ENCODE results near the gene CPLX3. TPM values are rescaled to one million over a fixed set of nuclear protein-coding genes. Genes with fewer than 3 reads are reported as not detected.

CPLX3 gene
- total and polyA plus RNA-seq, 7 experiments from 2014 or later = 0.27 to 0.60 TPM; not detected in 5

GRCh38 chr15:74845581-74845980 is 19.2 kb downstream of the CPLX3 start:
- peaks cover 40 to 50% of the 10 kb centered on the region in 2 donors for H3K4me1 ChIP-seq (ENCODE audit: control insufficient read depth in 2 of 2, insufficient read depth in 2 of 2, low read length in 2 of 2)
- peak overlapping the region; percentile 51 to 95 (median 80) for H3K4me3 Mint-ChIP-seq
- H3K36me3 Mint-ChIP-seq = peaks cover 5 to 40% (median 17%) of the 10 kb centered on the region in 5 donors
- POLR2A ChIA-PET = interaction anchor here (0.7 to 4.4 kb wide), 6 partner anchors 24 to 356 kb away, joined by 4 to 44 read pairs (median 14); partner anchors contain the start of genes C15orf39, FAM219B and RPP25
- intact Hi-C loops (cut with micrococcal nuclease) = loop anchor here (1.0 to 10.0 kb wide), 5 partner anchors 13 to 609 kb away; partner anchors contain the start of genes C15orf39 (in 1 of the 2), SCAMP2 (in 1 of the 2) and SIN3A (in 1 of the 2)
- peak overlapping the region; percentile 79 for H3K27ac ChIP-seq (ENCODE audit: low read depth, low read length)
- H3K9me3 ChIP-seq (ENCODE audit: control insufficient read depth in 2 of 3, low read length in 3 of 3) = no peaks in the 10 kb centered on the region
- ATAC-seq = no peak
- H3K4me3 ChIP-seq (ENCODE audit: low read length) = peak overlapping the region; percentile 49
- peak overlapping the region; percentile 67 to 95 (median 94) for H3K27ac Mint-ChIP-seq
- no peaks in the 10 kb centered on the region for H3K9me3 Mint-ChIP-seq
- CTCF ChIA-PET = interaction anchor here (1.2 to 2.6 kb wide), 4 partner anchors 23 to 60 kb away, joined by 3 to 11 read pairs (median 9); partner anchors contain the start of gene FAM219B
- peaks cover 26 to 59% (median 50%) of the 10 kb centered on the region in 7 donors for H3K4me1 Mint-ChIP-seq
- no peaks in the 10 kb centered on the region for H3K27me3 ChIP-seq (ENCODE audit: control insufficient read depth in 2 of 2, insufficient read depth in 2 of 2, low read length in 2 of 2)
- peak in 4 of 9 donors; percentile 23 to 34 (median 28) for DNase-seq
- H3K27me3 Mint-ChIP-seq = no peaks in the 10 kb centered on the region
- peaks cover 0 to 44% (median 3%) of the 10 kb centered on the region in 3 experiments for H3K36me3 ChIP-seq (ENCODE audit: control insufficient read depth in 2 of 3, insufficient read depth in 3 of 3, low read length in 3 of 3)

GRCh38 chr15:74847432-74847831 is 21.0 kb downstream of the CPLX3 start:
- intact Hi-C loops (cut with micrococcal nuclease) = loop anchor here (10.0 kb wide), 2 partner anchors 357 to 607 kb away; partner anchors contain the start of genes C15orf39 (in 1 of the 2) and SIN3A (in 1 of the 2)
- ChIA-PET CTCF (interaction anchor here (0.6 to 2.0 kb wide), 4 partner anchors 23 to 54 kb away, joined by 3 to 10 read pairs (median 4); no protein-coding TSS in a partner anchor), POLR2A (interaction anchor here (0.6 to 1.0 kb wide), 5 partner anchors 20 to 55 kb away, joined by 3 to 4 read pairs (median 3); partner anchors contain the start of gene SCAMP2)
- H3K27ac Mint-ChIP-seq = peak overlapping the region; percentile 7 to 95 (median 72)
- peaks cover 5 to 40% (median 17%) of the 10 kb centered on the region in 5 donors for H3K36me3 Mint-ChIP-seq
- Histone ChIP-seq H3K9me3 (ENCODE audit: control insufficient read depth in 2 of 3, low read length in 3 of 3) (no peaks in the 10 kb centered on the region), H3K4me1 (ENCODE audit: control insufficient read depth in 2 of 2, insufficient read depth in 2 of 2, low read length in 2 of 2) (peaks cover 31% of the 10 kb centered on the region in 2 donors), H3K27ac (ENCODE audit: low read depth, low read length) (no peak overlapping the region), H3K4me3 (ENCODE audit: low read length) (no peak overlapping the region), H3K36me3 (ENCODE audit: control insufficient read depth in 2 of 3, insufficient read depth in 3 of 3, low read length in 3 of 3) (peaks cover 9 to 56% (median 19%) of the 10 kb centered on the region in 3 experiments), H3K27me3 (ENCODE audit: control insufficient read depth in 2 of 2, insufficient read depth in 2 of 2, low read length in 2 of 2) (no peaks in the 10 kb centered on the region)
- DNase-seq = no peak
- no peak overlapping the region for H3K4me3 Mint-ChIP-seq
- H3K9me3 Mint-ChIP-seq = no peaks in the 10 kb centered on the region
- H3K4me1 Mint-ChIP-seq = peaks cover 14 to 41% (median 33%) of the 10 kb centered on the region in 7 donors
- no peak for ATAC-seq
- H3K27me3 Mint-ChIP-seq = no peaks in the 10 kb centered on the region

DNA sequence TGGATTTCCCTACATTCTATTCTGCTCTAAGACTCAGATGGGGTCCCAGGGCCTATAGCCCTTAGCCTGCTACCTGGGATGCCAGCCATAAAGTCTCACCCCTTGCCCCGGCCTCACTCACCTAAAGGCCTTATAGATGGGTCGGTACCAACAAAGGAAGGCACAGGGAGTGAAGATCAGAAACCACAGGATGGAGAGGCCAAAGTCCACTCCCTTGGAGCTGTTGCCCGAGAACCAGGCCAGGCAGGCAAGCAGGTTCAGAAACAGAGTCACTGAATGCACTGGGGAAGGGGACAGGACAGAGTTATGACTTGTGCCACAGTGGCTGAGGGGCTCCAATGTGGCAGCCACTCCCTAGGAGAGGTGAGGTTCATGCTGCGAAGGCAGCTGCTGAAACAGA is 24.0 kb downstream of the CPLX3 start:
- ATAC-seq (no peak), DNase-seq (no peak)
- Mint-ChIP-seq H3K36me3 (peaks cover 5 to 49% (median 20%) of the 10 kb centered on the region in 5 donors), H3K4me1 (peaks cover 5 to 19% (median 9%) of the 10 kb centered on the region in 7 donors), H3K4me3 (no peak overlapping the region), H3K27me3 (no peaks in the 10 kb centered on the region), H3K27ac (peak overlapping the region in 4 of 9 donors; percentile 12 to 59 (median 48)), H3K9me3 (no peaks in the 10 kb centered on the region)
- Histone ChIP-seq H3K36me3 (ENCODE audit: control insufficient read depth in 2 of 3, insufficient read depth in 3 of 3, low read length in 3 of 3) (peaks cover 10 to 76% (median 33%) of the 10 kb centered on the region in 3 experiments), H3K9me3 (ENCODE audit: control insufficient read depth in 2 of 3, low read length in 3 of 3) (no peaks in the 10 kb centered on the region), H3K4me1 (ENCODE audit: control insufficient read depth in 2 of 2, insufficient read depth in 2 of 2, low read length in 2 of 2) (peaks cover 8 to 9% of the 10 kb centered on the region in 2 donors), H3K4me3 (ENCODE audit: low read length) (no peak overlapping the region), H3K27ac (ENCODE audit: low read depth, low read length) (no peak overlapping the region), H3K27me3 (ENCODE audit: control insufficient read depth in 2 of 2, insufficient read depth in 2 of 2, low read length in 2 of 2) (no peaks in the 10 kb centered on the region)
- CTCF ChIA-PET = interaction anchor here (1.3 kb wide), 1 partner anchor 51 kb away, joined by 4 read pairs; no protein-coding TSS in a partner anchor
- intact Hi-C loops (cut with micrococcal nuclease) = no loop called here
- POLR2A ChIA-PET = interaction anchor here (0.5 to 2.3 kb wide), 3 partner anchors 44 to 570 kb away, joined by 3 to 4 read pairs (median 3); no protein-coding TSS in a partner anchor

DNA sequence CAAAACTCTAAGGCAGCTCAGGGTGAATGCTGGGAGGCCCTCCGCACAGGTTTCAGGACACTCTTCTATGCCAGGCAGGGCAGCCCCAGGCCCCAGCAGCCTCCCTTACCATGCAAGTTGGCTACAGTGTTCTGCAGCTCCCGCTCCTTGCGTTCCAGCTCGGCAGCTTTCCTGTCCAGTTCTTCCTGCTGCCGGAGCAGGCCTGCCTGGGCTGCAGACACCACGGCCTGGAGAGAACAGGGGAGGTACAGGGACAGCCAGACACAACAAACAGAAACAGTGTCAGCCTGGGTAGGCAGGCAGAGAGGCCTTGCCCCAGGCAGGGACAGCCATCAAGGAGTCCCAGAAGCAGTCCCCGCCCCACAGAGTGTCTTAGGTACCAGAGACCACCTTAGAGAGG is 25.5 kb downstream of the CPLX3 start:
- ChIA-PET CTCF (interaction anchor here (1.2 to 1.7 kb wide), 3 partner anchors 8 to 69 kb away, joined by 3 to 6 read pairs (median 4); partner anchors contain the start of gene ULK3), POLR2A (interaction anchor here (1.1 to 1.4 kb wide), 2 partner anchors 14 to 19 kb away, joined by 3 read pairs; no protein-coding TSS in a partner anchor)
- no peak overlapping the region for H3K27ac ChIP-seq (ENCODE audit: low read depth, low read length)
- Mint-ChIP-seq H3K27ac (peak overlapping the region in 3 of 9 donors; percentile 13 to 41 (median 19)), H3K36me3 (peaks cover 5 to 47% (median 18%) of the 10 kb centered on the region in 5 donors), H3K9me3 (no peaks in the 10 kb centered on the region), H3K27me3 (no peaks in the 10 kb centered on the region), H3K4me1 (peaks cover 0 to 19% (median 9%) of the 10 kb centered on the region in 7 donors), H3K4me3 (no peak overlapping the region)
- ATAC-seq = no peak
- peaks cover 0 to 4% of the 10 kb centered on the region in 2 donors for H3K4me1 ChIP-seq (ENCODE audit: control insufficient read depth in 2 of 2, insufficient read depth in 2 of 2, low read length in 2 of 2)
- no peaks in the 10 kb centered on the region for H3K27me3 ChIP-seq (ENCODE audit: control insufficient read depth in 2 of 2, insufficient read depth in 2 of 2, low read length in 2 of 2)
- H3K4me3 ChIP-seq (ENCODE audit: low read length) = no peak overlapping the region
- intact Hi-C loops (cut with micrococcal nuclease) = no loop called here
- H3K36me3 ChIP-seq (ENCODE audit: control insufficient read depth in 2 of 3, insufficient read depth in 3 of 3, low read length in 3 of 3) = peaks cover 10 to 77% (median 33%) of the 10 kb centered on the region in 3 experiments
- DNase-seq = no peak
- H3K9me3 ChIP-seq (ENCODE audit: control insufficient read depth in 2 of 3, low read length in 3 of 3) = no peaks in the 10 kb centered on the region

- H3K9me3 Mint-ChIP-seq = no peaks in the 10 kb centered on the region
- peaks cover 19 to 32% (median 31%) of the 10 kb centered on the region in 7 donors for H3K4me1 Mint-ChIP-seq
- peaks cover 10 to 57% (median 33%) of the 10 kb centered on the region in 3 experiments for H3K36me3 ChIP-seq (ENCODE audit: control insufficient read depth in 2 of 3, insufficient read depth in 3 of 3, low read length in 3 of 3)
- H3K27me3 Mint-ChIP-seq = no peaks in the 10 kb centered on the region
- H3K9me3 ChIP-seq (ENCODE audit: control insufficient read depth in 2 of 3, low read length in 3 of 3) = no peaks in the 10 kb centered on the region
- CTCF ChIA-PET = interaction anchor here (0.9 kb wide), 1 partner anchor 47 kb away, joined by 4 read pairs; no protein-coding TSS in a partner anchor
- H3K4me1 ChIP-seq (ENCODE audit: control insufficient read depth in 2 of 2, insufficient read depth in 2 of 2, low read length in 2 of 2) = peaks cover 23 to 27% of the 10 kb centered on the region in 2 donors
- no peak for ATAC-seq
- H3K27ac ChIP-seq (ENCODE audit: low read depth, low read length) = peak overlapping the region; percentile 25
- H3K27me3 ChIP-seq (ENCODE audit: control insufficient read depth in 2 of 2, insufficient read depth in 2 of 2, low read length in 2 of 2) = no peaks in the 10 kb centered on the region
- peak overlapping the region in 1 of 9 donors; percentile 21 for H3K27ac Mint-ChIP-seq
- DNase-seq = no peak
- intact Hi-C loops (cut with micrococcal nuclease) = no loop called here
- H3K36me3 Mint-ChIP-seq = peaks cover 0 to 33% (median 7%) of the 10 kb centered on the region in 5 donors
- H3K4me3 Mint-ChIP-seq = no peak overlapping the region
- POLR2A ChIA-PET = interaction anchor here (0.7 to 1.7 kb wide), 5 partner anchors 10 to 57 kb away, joined by 3 to 5 read pairs (median 3); partner anchors contain the start of genes FAM219B and MPI
- H3K4me3 ChIP-seq (ENCODE audit: low read length) = no peak overlapping the region
These were observed 28.1 kb downstream of the CPLX3 start for GRCh38 chr15:74854453-74855022.

GRCh38 chr15:74855857-74856256 is 29.4 kb downstream of the CPLX3 start:
- ATAC-seq (no peak), DNase-seq (no peak)
- H3K27ac Mint-ChIP-seq = peak overlapping the region in 8 of 9 donors; percentile 31 to 89 (median 72)
- Histone ChIP-seq H3K4me3 (ENCODE audit: low read length) (no peak overlapping the region), H3K27me3 (ENCODE audit: control insufficient read depth in 2 of 2, insufficient read depth in 2 of 2, low read length in 2 of 2) (no peaks in the 10 kb centered on the region), H3K27ac (ENCODE audit: low read depth, low read length) (no peak overlapping the region), H3K4me1 (ENCODE audit: control insufficient read depth in 2 of 2, insufficient read depth in 2 of 2, low read length in 2 of 2) (peaks cover 23 to 34% of the 10 kb centered on the region in 2 donors), H3K9me3 (ENCODE audit: control insufficient read depth in 2 of 3, low read length in 3 of 3) (no peaks in the 10 kb centered on the region), H3K36me3 (ENCODE audit: control insufficient read depth in 2 of 3, insufficient read depth in 3 of 3, low read length in 3 of 3) (peaks cover 10 to 44% (median 27%) of the 10 kb centered on the region in 3 experiments)
- peaks cover 0 to 29% (median 4%) of the 10 kb centered on the region in 5 donors for H3K36me3 Mint-ChIP-seq
- no peaks in the 10 kb centered on the region for H3K27me3 Mint-ChIP-seq
- ChIA-PET POLR2A (interaction anchor here (1.0 to 1.8 kb wide), 4 partner anchors 11 to 56 kb away, joined by 3 to 9 read pairs (median 4); no protein-coding TSS in a partner anchor), CTCF (no interaction called here)
- no peaks in the 10 kb centered on the region for H3K9me3 Mint-ChIP-seq
- intact Hi-C loops (cut with micrococcal nuclease) = no loop called here
- H3K4me3 Mint-ChIP-seq = no peak overlapping the region
- peaks cover 19 to 36% (median 34%) of the 10 kb centered on the region in 7 donors for H3K4me1 Mint-ChIP-seq
